ENCODE results near the gene ASAH2B. TPM values are rescaled to one million over a fixed set of nuclear protein-coding genes. Genes with fewer than 3 reads are reported as not detected.

The ASAH2B gene
- total RNA-seq, 1 donor from 2014 or later, result 1.6 TPM

DNA sequence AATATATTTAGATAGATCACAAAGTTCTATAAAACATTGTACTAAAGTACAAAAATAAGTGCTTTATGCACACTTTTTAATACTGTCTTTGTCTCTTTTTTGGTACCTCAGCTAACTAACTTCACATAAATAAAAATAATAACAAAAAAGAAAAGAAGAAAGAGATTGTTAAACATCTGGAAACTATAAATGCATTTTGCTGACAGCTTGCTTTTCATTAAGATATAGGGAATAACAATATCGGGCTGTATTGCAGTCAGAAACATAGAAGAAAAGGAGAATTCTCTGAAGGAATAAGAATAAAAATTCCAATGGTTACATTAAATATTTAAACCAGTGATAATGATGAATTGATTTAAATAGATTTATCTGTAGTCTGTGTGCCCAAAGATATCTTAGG is 59.9 kb downstream of the ASAH2B start:
- TF ChIP-seq, protein P1, sequence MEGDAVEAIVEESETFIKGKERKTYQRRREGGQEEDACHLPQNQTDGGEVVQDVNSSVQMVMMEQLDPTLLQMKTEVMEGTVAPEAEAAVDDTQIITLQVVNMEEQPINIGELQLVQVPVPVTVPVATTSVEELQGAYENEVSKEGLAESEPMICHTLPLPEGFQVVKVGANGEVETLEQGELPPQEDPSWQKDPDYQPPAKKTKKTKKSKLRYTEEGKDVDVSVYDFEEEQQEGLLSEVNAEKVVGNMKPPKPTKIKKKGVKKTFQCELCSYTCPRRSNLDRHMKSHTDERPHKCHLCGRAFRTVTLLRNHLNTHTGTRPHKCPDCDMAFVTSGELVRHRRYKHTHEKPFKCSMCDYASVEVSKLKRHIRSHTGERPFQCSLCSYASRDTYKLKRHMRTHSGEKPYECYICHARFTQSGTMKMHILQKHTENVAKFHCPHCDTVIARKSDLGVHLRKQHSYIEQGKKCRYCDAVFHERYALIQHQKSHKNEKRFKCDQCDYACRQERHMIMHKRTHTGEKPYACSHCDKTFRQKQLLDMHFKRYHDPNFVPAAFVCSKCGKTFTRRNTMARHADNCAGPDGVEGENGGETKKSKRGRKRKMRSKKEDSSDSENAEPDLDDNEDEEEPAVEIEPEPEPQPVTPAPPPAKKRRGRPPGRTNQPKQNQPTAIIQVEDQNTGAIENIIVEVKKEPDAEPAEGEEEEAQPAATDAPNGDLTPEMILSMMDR (conservative IDR thresholded peaks at IDR 0.05; ENCODE audit: low read depth, low read length), result no peak
- no peak for DNase-seq (ENCODE audit: low read depth)
- H3K4me3 ChIP-seq (ENCODE audit: low read depth, low read length), result no peak overlapping the region

DNA sequence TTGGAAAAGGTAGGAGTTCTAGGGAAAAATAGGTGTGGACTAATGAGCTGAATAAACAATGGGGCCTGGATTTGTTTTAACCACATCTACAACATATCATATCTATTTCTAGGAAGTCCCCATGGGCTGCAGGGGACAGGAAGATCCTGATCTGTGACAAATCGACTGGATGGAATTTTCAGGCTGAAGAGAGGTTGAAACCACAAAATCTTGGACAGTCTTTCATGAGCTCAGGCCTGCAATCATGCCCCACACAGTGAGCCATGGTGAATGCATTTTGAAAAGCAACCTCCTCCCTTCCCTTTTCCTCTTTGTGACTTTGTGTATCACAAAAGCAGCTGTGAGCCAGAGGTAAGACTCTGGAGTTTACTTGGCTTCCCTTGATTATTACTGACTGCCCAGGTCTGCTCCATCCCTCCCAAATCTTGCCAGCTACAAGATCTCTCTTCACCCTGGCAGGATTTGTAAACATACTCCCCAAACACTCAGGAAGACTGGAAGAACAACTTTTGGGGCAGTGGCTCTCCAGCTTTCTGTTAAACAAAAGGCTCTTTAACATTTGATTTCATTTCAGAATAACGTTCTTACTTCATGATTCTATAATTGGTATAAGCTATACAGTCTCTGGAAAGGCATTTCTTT is 66.4 kb downstream of the ASAH2B start:
- TF ChIP-seq, protein P1 (conservative IDR thresholded peaks at IDR 0.05; ENCODE audit: low read depth, low read length), result no peak
- no peak for DNase-seq (ENCODE audit: low read depth)
- H3K4me3 ChIP-seq (ENCODE audit: low read depth, low read length), result no peak overlapping the region

DNA sequence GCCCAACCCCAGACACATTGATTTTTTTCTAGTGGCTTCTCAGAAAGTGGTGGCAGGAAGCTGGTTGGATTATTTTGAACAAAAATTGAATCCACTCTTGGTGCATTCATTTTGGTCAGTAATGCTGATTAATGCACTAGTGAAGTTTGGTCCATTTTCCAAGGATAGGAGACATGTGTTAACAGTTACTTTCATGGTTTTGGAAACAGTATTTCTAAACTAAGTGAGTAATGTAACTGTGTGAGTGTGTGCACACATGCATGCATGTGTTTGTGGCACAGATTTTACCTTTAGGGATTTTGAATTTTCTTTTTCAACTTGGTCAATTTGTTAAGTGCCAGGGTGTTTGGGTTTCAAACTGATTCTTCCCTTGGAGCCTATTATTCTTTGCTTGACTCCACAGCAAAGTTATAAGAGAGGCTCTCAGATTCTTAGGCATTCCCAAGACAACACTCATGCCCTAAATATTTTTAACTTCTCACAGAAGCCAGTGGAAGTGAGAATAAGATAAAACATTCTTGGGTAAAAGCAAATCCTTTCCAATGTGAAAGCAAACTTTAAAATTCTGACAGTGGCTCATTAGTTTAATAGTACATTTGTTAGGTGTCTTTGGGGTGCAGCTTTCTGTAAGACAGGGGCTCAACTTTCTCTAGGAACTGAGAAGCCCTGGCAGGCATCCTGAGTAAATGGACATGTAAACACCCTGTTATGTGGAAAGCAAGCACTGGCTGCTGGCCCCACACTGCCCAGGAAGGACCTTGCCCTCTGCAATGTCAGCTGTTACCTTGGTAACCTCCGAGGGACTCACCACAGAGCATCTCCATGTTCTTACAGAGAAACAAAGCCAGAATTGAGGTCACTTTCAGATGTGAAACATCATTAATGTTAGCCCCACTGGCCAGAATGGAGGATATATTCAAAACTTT is 68.4 kb downstream of the ASAH2B start:
- TF ChIP-seq, protein P1 (conservative IDR thresholded peaks at IDR 0.05; ENCODE audit: low read depth, low read length), result no peak
- DNase-seq (ENCODE audit: low read depth), result no peak
- H3K4me3 ChIP-seq (ENCODE audit: low read depth, low read length), result no peak overlapping the region

Other genes with a start within 250 kb of the ASAH2B start
- 25.2 and 40.2 TPM in 2 replicates for gene SGMS1, start 116.0 kb upstream of the ASAH2B start, total RNA-seq
- not detected in 2 replicates for gene A1CF, start 145.7 kb downstream of the ASAH2B start, total RNA-seq